GM18526 (cell line): Measurements from ENCODE around the gene GABRR1.

Experiments used
- POLR2A ChIP-seq: IDR thresholded peaks from 3 replicates; pipeline ENCODE4 v1.6.1; 2011; ENCODE audit not compliant: insufficient read length; ENCODE audit errors: extremely low read depth

Gene GABRR1

DNA sequence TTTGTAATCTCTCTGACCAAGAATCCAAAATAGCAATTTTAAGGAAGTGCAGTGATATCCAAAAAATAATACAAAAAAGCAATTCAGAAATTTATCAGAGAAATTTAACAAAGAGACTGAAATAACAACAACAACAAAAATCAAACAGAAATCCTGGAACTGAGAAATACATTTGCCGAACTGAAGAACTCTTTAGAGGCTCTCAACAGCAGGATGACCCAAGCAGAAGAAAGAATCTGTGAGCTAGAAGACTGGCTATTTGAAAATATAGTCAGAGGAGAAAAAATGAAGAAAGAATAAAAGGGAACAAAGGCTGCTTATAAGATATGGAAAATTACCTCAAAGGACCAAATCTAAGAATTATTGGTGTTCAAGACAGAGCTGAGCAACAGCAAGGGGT, 22.6 kb downstream of the GABRR1 start:
- no peak for TF ChIP-seq POLR2A

DNA sequence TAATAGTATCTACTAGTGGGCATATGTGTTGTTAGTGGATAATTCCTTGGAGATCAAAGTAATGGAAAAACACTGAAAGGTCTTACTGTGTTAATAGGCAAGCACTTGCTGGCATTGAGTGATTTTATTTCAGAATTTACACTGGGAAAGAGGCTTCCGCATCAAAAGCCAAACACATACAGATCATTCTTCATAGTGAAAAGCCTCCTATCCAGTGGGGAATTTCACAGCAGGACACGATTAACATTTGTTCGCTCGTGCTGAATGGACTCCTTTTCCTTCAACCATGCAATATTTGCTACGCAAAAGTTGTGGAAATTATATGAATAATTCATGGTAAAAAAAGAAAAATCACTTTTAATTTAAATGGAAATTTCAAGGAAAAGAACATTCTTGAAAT, 26.4 kb downstream of the GABRR1 start:
- TF ChIP-seq POLR2A: no peak

DNA sequence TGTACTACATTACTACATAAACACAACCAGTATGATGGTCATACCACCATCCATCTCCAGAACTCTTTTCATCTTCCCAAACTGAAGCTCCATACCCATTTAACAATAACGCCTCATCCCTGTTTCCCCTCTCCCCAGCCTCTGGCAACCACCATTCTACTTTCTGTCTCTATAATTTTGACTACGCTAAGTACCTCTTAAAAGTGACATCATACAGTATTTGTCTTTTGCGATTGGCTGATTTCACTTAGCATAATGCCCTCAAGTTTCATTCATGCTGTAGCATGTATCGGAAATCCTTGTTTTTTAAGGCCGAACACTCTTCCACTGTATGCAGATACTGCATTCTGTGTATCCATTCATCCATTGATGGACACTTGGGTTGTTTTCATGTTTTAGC, 29.7 kb downstream of the GABRR1 start:
- no peak for TF ChIP-seq POLR2A

DNA sequence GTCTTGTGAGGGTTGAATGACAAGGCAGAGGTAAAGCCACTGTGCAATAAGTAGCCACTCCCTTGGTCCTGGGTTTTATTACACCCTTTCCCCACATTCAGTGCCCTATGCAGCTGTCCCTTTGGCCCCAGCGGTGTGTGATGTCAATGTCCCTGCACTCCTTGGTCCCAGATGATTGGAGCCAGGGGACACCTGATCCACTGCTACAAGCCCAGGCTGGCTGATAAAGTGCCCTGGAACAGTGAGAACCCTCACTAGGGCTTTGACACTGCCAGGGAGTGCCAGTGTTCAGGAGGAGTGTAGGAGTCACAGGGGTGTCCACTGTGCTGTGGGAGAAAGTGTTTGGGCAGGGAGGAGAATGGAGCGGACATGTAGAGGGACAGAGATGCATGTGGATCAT, 30.4 kb downstream of the GABRR1 start:
- TF ChIP-seq POLR2A: no peak

DNA sequence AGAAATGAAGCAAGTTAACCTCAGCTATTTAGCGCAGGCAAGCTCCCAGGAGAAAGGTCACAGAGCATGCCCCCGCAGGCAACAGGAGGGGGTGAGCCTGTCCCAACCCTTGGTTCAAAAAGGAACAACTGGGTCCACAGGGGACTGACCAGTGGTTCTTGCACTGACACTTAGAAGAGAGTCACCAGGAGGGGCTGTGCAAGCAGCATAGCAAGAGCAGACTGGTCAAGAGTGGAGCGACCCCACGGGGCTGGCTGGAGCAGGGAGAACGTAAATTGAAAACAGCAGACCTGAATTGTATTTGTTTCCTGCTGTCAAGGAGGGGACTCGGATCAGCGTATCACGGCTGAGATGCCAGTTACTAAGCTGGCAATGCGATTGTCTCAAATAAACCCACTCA, 32.8 kb downstream of the GABRR1 start:
- no peak for TF ChIP-seq POLR2A

DNA sequence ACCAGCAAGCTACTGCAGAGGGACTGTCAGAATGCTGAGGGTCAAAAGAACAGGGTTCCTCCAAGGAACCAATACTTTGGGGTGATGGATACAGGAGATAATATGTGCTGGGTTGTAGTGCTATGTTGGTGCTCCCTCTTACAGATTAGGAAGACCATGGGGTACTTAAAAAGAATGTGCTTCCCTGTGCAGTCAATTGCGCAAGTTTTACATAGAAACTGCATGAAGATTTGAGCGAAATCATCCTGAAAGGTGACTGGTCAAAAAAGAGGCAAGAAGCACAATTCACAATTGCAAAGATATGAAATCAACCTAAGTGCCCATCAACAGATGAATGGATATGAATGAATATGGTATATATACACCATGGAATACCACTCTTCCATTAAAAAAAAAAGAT, 33.9 kb downstream of the GABRR1 start:
- TF ChIP-seq POLR2A: no peak

DNA sequence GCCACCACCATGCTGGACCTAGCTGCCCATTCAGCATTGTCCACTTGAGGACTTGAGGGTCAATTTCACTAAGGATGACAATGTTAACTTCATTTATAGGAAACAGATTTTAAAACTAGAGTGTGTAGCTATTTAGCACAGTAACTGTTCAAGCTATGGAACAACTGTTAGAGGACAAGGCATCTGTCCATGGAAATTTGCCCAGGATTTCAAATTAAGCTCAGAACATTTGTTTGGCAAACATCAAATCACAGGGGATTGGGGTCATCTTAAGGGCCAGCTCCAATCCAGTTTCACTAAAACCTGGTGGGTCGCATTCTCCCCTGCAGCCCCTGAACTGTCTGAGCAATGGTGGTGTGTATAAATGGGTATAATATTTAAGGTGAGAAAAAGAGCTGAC, 36.2 kb downstream of the GABRR1 start:
- TF ChIP-seq POLR2A: no peak

DNA sequence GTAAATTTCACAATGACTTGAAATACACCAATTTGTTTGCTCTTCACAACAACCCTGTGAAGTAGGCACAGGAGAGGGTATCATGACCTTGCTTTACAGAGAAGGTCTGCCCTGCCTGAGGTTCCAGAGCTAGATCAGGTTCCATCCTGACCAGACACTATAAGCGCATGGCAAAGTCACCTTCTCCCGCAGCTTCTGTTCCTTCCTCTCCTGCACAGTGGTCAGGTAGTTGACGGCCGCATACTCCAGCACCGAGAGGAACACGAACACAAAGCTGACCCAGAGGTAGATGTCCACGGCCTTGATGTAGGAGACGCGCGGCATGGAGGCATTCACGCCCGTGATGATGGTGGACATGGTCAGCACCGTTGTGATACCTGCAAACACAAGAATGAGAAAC, 37.0 kb downstream of the GABRR1 start:
- no peak for TF ChIP-seq POLR2A

DNA sequence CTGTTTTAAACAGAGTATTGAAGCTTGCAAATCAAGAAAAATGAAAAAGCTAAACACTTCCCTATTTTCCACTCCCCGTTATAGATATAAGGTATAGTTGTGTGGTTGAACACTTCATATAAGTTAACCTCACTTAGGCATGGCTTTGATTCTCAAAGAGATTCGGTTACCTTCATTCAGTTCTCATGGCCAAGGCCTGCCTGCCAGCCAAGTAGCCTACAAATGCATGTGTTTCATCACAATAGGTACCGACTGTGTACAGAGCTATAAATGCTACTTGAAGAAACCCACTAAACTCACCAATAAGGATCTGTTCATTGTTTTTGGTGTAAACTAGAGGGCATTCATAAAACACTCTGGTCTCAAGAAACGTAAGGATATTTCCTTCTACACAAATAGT, 43.5 kb downstream of the GABRR1 start:
- TF ChIP-seq POLR2A: no peak

DNA sequence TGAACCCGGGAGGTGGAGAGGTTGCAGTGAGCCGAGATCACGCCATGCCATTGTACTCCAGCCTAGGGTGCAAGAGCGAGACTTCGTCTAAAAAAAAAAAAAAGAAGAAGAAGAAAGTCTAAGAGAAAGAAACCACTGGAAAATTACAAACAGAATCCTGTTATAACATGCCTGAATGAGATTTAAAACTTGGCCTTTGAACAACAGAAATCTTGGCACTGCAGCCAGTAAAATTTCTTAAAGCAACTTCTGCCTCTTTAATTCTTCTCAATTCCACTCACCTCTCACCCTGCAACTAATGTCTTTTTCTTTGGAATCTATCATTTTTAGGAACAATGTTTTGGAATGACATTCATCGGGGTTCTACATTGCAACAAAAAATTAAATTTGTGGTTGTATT, 45.0 kb downstream of the GABRR1 start:
- no peak for TF ChIP-seq POLR2A

DNA sequence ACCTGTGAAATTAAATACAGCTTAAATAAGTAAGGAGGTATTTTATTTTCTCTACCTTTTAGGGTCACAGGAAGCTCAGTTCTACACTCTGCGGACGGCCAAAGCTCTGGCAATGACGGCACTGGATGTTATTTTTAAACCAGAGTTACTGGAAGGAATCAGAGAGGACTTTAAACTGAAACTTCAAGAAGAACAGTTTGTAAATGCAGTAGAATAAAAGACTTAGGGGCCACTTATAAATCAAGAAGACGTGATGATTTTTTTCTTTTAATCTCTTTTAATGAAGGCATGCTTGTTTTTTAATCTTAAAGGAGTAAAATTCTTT, 55.1 kb downstream of the GABRR1 start:
- no peak for TF ChIP-seq POLR2A

DNA sequence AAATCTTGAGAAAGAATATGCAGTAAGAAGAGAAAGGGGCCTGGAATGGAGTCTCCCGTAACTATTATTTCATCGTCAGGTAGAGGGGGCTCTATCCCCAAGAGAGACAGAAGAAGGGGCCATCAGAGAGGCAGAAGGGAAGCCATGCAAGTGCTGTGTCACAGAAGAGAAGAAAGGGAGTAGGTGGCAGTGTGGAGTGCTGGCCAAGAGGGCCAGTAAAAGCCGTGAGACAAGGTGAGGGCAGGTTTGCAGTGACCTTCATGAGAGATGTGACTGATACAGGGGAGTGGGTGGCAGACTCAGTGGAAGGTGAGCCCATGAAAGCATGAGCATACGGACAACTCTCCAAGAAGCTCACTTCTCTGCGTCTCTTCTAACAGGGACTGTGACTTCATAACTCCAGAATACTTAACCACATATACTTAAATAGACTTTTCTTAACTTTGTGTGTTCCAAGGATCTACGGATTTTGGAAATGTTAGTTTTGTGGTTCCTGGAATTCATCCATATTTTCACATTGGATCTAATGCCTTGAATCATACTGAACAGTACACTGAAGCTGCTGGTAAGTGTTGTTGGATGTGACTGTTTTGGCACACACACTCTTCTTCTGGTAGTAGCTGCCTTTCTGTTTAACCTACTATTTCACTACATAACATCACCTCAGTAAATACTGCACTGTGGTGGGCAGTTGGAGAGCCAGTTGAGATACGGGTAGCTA, 55.7 kb downstream of the GABRR1 start:
- TF ChIP-seq POLR2A: no peak

DNA sequence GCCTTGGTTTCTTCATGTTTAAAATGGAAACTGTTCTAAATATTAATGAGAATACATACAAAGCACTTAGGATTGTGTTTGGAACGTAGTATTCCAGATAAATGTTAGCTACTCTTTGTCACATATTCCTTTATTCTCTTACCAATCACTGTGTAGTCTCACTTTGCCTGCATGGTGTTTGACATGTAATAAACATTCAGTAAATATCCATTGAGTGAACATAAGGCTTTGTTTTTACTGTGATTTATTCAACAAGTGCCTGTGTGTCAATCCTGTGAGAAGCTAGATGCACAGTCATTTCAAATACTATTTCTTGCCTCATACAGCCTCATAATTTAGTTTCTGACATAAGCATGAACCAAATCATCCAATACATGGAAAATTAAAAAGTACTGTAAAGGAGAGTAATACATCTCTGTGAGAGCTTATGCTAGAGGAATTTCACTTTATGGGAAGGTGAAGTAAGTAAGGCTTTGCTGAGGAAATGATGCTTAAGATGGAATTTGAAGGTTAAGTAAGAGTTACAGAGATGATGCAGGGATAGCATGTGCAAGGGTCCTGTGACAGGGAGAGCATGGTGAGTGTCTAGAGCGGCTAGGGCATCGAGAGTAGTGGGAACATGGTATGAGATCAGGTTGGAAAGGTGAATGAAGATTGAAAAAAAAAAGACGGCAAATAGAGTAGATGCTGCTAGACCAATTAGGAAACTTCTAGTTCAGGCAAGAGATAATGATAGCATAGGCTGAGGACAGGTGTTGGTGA, 56.6 kb downstream of the GABRR1 start:
- TF ChIP-seq POLR2A: no peak

DNA sequence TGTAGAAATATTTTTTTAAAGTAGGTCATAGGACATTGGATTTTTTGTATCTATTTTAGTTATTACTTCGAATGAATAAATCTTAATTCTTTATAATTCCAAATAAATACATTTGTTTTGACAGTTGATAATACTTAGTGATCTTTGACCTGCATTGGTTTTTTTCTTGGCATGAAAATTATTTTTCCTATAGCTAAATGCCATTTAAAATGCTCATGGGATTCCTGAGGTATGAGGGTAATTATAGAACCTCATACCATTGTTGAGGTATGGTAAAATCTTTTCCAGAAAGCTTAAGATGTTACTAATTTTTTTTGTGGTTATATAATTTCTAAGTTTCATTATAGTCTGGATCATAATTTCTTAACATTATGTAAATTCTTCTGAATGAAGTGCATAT, 63.0 kb downstream of the GABRR1 start:
- TF ChIP-seq POLR2A: no peak

DNA sequence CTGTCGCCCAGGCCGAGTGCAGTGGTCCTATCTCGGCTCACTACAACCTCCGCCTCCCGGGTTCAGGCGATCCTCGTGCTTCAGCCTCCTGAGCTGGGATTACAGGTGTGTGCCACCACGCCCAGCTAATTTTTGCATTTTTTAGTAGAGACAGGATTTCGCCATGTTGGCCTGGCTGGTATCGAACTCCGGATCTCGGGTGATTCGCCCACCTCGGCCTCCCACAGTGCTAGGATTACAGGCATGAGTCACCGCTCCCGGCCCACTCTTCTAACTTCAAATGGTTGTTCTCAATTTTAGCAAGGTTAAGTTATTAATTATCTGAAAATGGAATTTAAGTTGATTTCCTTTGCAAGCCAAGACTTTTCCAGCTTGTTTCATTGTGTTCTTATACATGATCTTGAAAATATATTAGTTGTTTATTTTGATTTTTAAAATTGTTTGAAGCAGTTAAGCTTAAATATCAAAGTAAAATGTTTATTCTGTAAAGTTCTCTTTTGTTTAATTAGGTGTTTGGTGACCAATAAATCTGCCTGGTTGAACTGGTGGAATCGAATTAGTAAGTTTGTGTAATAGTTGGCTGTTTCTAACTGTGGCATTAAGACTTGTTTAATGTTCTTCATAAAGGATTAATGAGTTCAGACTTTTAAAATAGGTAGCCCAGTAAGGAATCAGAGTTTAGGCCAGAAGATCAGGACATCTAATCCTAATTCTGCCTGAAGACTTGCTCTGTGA, 69.0 kb downstream of the GABRR1 start:
- TF ChIP-seq POLR2A: no peak
